GM18505 (cell line): ENCODE measurements around the gene NUBP1.

ENCODE experiments used
- ATAC-seq: cut with Tn5 transposase; IDR thresholded peaks from one replicate; pipeline ENCODE4 v1.9.1; 2021; ENCODE audit not compliant: unreplicated experiment
- POLR2A ChIP-seq: IDR thresholded peaks from 4 replicates; pipeline ENCODE4 v1.6.1; 2011; ENCODE audit warnings: borderline replicate concordance; ENCODE audit not compliant: insufficient read depth, insufficient read length; ENCODE audit errors: extremely low read depth

Gene NUBP1

DNA sequence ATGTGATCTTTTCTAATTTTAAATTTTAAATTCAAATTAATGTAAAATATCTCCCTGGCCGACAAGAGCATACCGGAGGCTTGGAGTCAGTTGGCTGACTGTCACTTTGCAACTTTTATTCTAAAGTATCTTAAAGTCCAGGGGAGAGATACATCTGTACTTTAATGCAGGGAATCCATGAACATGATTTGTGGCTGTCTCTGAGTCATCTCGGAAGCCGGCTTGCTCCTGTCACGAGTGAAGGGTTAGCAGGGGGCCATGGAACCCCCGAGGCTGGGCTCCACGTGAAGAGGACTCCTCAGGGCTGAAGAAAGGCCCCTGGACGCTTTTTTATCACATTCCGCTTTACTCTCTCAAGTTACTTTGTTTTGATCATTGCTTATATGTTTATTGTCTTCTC lies 61.7 kb downstream of the NUBP1 start:
- no peak for ATAC-seq
- TF ChIP-seq POLR2A = no peak

DNA sequence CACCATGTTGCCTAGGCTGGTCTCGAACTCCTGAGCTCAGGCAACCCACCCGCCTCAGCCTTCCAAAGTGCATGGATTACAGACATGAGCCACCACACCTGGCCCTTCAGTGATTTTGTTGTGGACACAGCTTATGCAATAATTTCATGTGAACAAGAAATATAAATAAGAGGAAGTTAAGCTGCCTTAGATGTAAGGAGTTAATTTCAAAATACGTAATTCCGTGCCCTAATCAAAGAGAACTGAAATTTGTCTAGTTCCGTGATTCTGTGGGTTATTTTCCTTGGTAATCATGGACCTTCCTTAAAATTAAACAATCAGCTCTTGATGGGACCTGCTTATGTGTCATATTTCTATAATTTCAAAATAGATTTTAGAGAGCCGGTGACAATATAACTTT lies 63.1 kb downstream of the NUBP1 start:
- no peak for TF ChIP-seq POLR2A
- no peak for ATAC-seq

DNA sequence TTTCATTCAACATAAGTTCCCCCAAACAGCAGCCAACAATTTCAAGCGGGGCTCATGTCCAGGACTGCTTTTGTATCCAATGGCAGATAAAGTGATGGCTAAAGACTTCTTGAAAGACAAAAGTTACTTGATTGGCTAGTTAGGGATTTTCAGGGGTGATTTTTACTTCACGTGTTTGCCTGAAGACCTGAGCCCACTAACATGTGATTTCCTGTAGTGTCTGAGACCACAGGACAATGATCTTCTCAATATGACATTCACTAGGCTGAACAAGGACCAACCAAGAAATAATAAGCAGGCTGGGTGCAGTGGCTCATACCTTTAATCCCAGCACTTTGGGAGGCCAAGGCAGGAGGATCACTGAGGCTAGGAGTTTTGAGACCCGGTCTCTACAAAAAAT lies 64.6 kb downstream of the NUBP1 start:
- ATAC-seq = no peak
- TF ChIP-seq POLR2A = no peak

DNA sequence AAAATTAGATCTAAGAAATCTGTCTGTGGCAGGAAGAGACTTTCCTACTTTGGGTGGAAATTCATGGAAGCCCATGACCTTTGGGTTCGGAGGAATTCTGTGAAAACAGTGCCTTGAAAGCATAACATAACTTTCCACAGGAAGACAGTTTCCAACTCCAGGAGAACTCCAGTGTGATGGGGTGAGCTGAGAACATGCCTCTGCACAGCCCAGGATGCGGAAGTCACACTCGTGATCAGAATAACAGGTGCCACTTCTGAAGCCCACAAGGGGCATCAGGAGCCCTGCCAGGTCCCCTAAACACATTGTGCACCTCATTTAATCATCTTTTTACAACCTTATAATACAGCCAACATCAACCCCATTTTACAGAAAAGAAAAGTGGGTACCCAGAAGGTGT lies 65.2 kb downstream of the NUBP1 start:
- ATAC-seq = no peak
- TF ChIP-seq POLR2A = no peak

DNA sequence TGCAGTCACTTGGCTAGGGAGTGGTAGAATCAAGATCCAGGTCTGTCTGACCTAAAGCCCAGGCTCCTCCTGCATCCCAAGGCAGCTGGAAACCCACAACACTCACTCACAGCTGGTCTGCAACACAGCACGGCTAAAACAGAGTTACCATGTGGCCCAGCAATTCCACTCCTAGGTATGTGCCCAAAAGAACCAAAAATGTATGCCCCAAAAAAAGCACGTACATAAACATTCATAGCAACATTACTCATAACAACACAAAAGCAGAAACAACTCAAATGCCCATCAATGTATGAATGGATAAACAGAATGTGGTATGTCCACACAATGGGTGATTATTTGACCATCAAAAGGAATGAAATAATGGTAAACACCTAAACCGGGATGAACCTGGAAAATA lies 66.1 kb downstream of the NUBP1 start:
- no peak for ATAC-seq
- no peak for TF ChIP-seq POLR2A

DNA sequence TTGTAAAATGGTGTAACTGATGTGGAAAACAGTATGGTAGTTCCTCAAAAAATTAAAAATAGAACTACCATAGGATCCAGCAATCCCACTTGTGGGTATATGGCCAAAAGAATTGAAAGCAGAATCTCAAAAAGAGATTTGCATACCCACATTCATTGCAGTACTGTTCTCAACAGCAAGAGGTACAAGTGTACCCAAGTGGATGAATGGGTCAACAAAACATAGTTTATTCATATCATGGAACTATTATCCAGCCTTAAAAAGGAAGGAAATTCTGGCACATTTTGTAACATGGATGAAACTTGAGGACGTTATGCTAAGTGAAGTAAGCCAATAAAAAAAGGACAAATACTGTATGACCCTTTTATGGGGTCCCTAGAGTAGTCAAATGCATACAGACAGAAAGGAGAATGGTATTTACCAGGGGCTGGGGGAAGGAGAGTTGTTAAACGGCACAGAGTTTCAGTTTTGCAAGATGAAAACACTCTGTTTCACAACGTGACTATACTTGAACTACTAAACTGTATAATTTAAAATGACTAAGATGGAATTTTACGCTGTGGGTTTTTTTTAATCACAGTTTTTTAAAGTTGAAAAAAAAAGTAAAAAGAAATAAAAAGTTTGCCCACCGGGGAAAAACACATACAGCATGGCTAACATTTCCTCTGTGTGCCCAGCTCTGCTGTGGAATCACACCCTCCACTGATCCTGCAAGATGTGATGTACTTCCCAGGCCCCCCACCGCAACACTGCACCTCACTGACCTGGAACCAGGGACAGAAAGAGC lies 68.9 kb downstream of the NUBP1 start:
- peak; percentile 72 for ATAC-seq
- TF ChIP-seq POLR2A = no peak

DNA sequence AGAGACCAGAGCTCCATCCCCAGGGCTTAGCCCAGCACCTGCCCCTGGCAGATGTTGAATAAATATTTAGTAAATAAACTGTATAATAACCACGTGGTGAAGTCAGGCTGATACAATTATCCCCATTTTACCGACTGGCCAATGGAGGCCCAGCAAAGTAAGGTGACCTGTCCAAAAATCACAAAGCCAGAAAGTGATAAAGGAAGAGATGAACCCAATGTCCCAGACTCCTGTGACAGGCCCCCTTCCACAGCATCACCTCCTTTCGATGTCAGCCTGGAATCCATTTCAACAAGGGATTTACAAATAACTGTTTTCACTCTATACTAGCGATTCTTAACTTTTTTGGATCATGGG lies 69.4 kb downstream of the NUBP1 start:
- no peak for ATAC-seq
- TF ChIP-seq POLR2A = no peak

DNA sequence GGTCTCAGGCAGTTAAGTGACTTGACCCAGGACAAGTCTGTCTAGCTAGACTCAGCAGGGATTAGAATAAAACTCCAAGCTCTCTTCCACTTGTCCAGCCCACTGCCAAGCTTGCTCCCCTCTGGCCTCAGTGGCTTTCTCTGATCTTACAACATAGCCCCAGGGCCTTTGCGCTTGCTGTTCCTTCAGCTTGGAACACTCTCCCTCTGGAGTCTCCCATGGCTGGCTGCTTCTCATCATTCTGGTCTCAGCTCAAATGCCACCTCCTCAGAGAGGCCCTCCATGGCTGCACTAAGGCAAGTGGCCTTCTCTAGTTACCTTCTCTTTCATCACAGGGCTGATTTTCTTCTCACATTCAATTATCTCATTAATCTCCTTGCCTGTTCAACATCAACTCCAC lies 73.9 kb downstream of the NUBP1 start:
- TF ChIP-seq POLR2A = no peak
- ATAC-seq = no peak

DNA sequence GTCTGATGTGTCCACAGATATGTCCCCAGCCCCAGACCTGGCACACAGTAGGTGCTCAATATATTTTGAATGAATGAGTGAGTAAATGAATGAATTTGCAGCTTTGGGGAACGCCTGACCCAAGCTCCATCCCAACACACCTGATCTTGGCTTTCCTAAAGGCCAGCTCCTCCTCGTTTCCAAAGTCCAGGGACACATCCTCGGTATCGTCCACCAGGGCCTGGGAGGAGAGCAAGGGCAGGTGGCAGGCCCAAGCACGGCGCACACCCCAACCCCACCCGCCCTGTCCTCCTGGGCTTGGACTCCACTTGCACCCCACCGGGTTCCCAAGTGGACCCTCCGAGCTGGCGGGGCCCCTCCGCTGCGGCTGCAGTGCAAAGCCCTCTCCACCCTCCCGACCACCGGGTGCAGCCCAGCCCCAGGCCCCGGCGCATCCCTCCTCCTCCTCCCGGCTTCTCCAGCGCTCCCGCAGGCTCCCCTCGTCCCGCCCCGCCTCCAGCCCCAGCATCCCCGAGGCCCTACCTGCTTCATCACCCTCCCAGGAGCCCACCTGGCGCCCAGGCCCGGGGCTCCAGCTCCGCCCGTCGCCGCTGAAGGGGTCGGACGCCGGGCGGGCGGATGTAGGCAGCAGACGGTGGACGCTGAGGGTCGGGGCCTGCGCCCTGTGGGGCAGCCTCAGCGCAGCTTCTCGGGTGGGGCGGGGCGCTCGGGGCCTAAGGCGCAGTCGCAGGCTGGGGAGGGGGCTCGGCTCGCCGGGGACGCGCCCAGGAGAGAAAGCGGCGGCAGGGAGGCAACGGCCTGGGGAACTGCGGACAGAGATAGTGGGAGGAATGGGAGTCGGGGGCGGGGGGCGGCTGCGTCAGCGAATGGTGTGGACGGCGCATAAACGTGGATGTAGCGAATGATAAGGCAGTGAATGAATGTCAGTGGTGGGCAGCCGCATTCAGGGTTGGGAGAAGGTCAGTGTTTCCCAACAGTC lies 74.6 kb downstream of the NUBP1 start, which contains the start of gene TVP23A:
Gene TVP23A, minus strand, starts transcription at position 832 of the 979 bp plus-strand sequence. Its CDS starts 301 bp downstream, at position 531.
- no peak for TF ChIP-seq POLR2A
- ATAC-seq = no peak
